Renal cortical epithelial cell (primary cell): ENCODE results near the gene ZNF740. TPM values are rescaled to one million over a fixed set of nuclear protein-coding genes. Genes with fewer than 3 reads are reported as not detected.
"Not testable (repeated sequence)": the region's sequence is repeated elsewhere in the genome, so short reads cannot be mapped to it uniquely, and the experiment has no call there.

Experiments
- DNase-seq: peaks from one replicate; pipeline ENCODE4 v3.0.0-alpha.2; 2011; ENCODE audit warnings: low read depth
- total RNA-seq: library from RNA; depleted of rRNA; stranded (reverse); fragments of >200 nt; gene quantifications from 2 replicates; pipeline ENCODE4 v1.2.3, GENCODE V29; 2014

The ZNF740 gene
- total RNA-seq = 7.6 and 20.7 TPM in 2 replicates

- DNase-seq = peak; percentile 92
Measured at GRCh38 chr12:53180220-53180930, at the start of gene ZNF740, which contains the start of gene CSAD. Gene ZNF740 (plus strand): TSS chr12:53180722. CDS start chr12:53181984, 1,262 bp downstream. Gene CSAD (minus strand): TSS chr12:53180925. CDS start chr12:53173470, 7,455 bp downstream.

GRCh38 chr12:53131844-53132243 lies 48.7 kb upstream of the ZNF740 start:
- DNase-seq = no peak

GRCh38 chr12:53133722-53134121 lies 46.8 kb upstream of the ZNF740 start:
- no peak for DNase-seq

GRCh38 chr12:53143355-53143754 lies 37.2 kb upstream of the ZNF740 start:
- DNase-seq = no peak

GRCh38 chr12:53145383-53146260 lies 34.9 kb upstream of the ZNF740 start:
- DNase-seq = peak; percentile 11

- DNase-seq = no peak
Measured at GRCh38 chr12:53147181-53147580, 33.3 kb upstream of the ZNF740 start.

- no peak for DNase-seq
Measured at GRCh38 chr12:53147653-53148052, 32.9 kb upstream of the ZNF740 start.

- DNase-seq = peak; percentile 63
Measured at GRCh38 chr12:53151039-53151438, 29.5 kb upstream of the ZNF740 start.

- DNase-seq = no peak
Measured at GRCh38 chr12:53152390-53152789, 28.1 kb upstream of the ZNF740 start.

- peak; percentile 66 for DNase-seq
Measured at GRCh38 chr12:53159195-53159839, 21.2 kb upstream of the ZNF740 start.

GRCh38 chr12:53160000-53160399 lies 20.5 kb upstream of the ZNF740 start:
- no peak for DNase-seq

GRCh38 chr12:53160673-53161072 lies 19.8 kb upstream of the ZNF740 start:
- DNase-seq = no peak

GRCh38 chr12:53161119-53161911 lies 19.2 kb upstream of the ZNF740 start:
- DNase-seq = no peak

GRCh38 chr12:53163008-53163407 lies 17.5 kb upstream of the ZNF740 start:
- not testable (repeated sequence) for DNase-seq

GRCh38 chr12:53166837-53167236 lies 13.7 kb upstream of the ZNF740 start:
- no peak for DNase-seq

- no peak for DNase-seq
Measured at GRCh38 chr12:53169644-53170043, 10.9 kb upstream of the ZNF740 start.

GRCh38 chr12:53170215-53170614 lies 10.3 kb upstream of the ZNF740 start:
- DNase-seq = no peak

- no peak for DNase-seq
Measured at GRCh38 chr12:53170876-53171724, 9.4 kb upstream of the ZNF740 start.

GRCh38 chr12:53171725-53172329 lies 8.7 kb upstream of the ZNF740 start:
- no peak for DNase-seq

- DNase-seq = no peak
Measured at GRCh38 chr12:53172352-53172751, 8.2 kb upstream of the ZNF740 start.
